HG03045 (cell line): ENCODE results near the gene DLGAP1.
A peak's percentile ranks its signal among the peaks of the same experiment; 100 is the strongest.
"Not testable (repeated sequence)": the region's sequence is repeated elsewhere in the genome, so short reads cannot be mapped to it uniquely, and the experiment has no call there.

Source experiments
- ATAC-seq: cut with Tn5 transposase; IDR thresholded peaks from one replicate; pipeline ENCODE4 v1.9.1; 2021; ENCODE audit warnings: mild to moderate bottlenecking, moderate library complexity; ENCODE audit not compliant: unreplicated experiment

Gene DLGAP1

GRCh38 chr18:3599861-3600260 lies 855.2 kb downstream of the DLGAP1 start:
- no peak for ATAC-seq

- no peak for ATAC-seq
Observed at GRCh38 chr18:3599195-3599594, 855.9 kb downstream of the DLGAP1 start.

- no peak for ATAC-seq
Observed at GRCh38 chr18:3598581-3598980, 856.5 kb downstream of the DLGAP1 start.

- ATAC-seq: no peak
Observed at GRCh38 chr18:3597409-3598357, 857.4 kb downstream of the DLGAP1 start.

GRCh38 chr18:3596637-3597384 lies 858.3 kb downstream of the DLGAP1 start:
- ATAC-seq: no peak

- ATAC-seq: no peak
Observed at GRCh38 chr18:3596324-3596636, 858.8 kb downstream of the DLGAP1 start.

GRCh38 chr18:3595369-3596273 lies 859.5 kb downstream of the DLGAP1 start:
- ATAC-seq: peak; percentile 40

- no peak for ATAC-seq
Observed at GRCh38 chr18:3594760-3595368, 860.2 kb downstream of the DLGAP1 start.

GRCh38 chr18:3593904-3594759 lies 861.0 kb downstream of the DLGAP1 start:
- peak; percentile 72 for ATAC-seq

- peak; percentile 11 for ATAC-seq
Observed at GRCh38 chr18:3593381-3593903, 861.7 kb downstream of the DLGAP1 start.

GRCh38 chr18:3592864-3593263 lies 862.2 kb downstream of the DLGAP1 start:
- ATAC-seq: no peak

GRCh38 chr18:3590096-3590630 lies 864.9 kb downstream of the DLGAP1 start:
- no peak for ATAC-seq

GRCh38 chr18:3585656-3586509 lies 869.2 kb downstream of the DLGAP1 start:
- ATAC-seq: no peak

- no peak for ATAC-seq
Observed at GRCh38 chr18:3584897-3585460, 870.1 kb downstream of the DLGAP1 start.

- ATAC-seq: no peak
Observed at GRCh38 chr18:3584266-3584861, 870.7 kb downstream of the DLGAP1 start.

- no peak for ATAC-seq
Observed at GRCh38 chr18:3583873-3584247, 871.2 kb downstream of the DLGAP1 start.

GRCh38 chr18:3583106-3583872 lies 871.8 kb downstream of the DLGAP1 start:
- ATAC-seq: not testable (repeated sequence)
